ENCODE data around the gene ADAMTS3. TPM values are rescaled to one million over a fixed set of nuclear protein-coding genes. Genes with fewer than 3 reads are reported as not detected.

The ADAMTS3 gene
- total RNA-seq, 2 experiments from 2014 or later = not detected

DNA sequence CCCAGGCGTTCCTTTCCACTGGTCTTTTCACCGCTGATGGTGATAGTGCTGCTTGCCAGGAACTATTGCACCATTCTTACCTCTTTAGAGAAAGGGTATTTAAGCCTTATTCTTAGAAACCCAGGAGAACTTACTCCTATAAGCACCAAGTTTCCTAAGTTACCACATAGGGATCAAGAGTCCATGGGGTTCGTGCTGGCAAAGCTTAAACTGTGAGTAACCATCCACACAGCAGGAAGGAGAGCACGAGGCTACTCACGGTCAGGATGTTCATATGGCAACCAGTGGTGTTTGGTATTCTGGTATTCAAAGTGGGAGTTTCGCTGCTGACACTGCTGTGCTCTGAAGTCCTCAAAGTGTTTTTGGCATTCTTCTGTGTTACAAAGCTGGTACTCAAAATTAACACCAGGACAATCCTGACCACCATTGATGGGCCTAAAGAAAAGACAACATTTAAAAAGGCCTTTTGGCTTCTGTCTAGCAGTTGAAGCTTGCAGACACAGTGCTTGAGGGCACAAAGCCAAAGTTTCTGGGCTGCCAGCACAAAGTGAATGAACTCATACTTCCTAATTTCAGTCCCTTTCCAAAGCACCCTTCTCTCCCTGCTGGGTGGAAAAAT, 256.9 kb downstream of the ADAMTS3 start:
- no peaks in the 10 kb centered on the region for H3K9me3 ChIP-seq (ENCODE audit: low read length)
- H3K4me1 ChIP-seq (ENCODE audit: insufficient read depth, low read length, poor library complexity, severe bottlenecking) = no peaks in the 10 kb centered on the region
- H3K79me2 ChIP-seq (ENCODE audit: insufficient read depth, low read depth, low read length) = no peaks in the 10 kb centered on the region
- POLR2A ChIA-PET = interaction anchor here (1.1 kb wide), 2 partner anchors 15 to 17 kb away, joined by 3 read pairs; no protein-coding TSS in a partner anchor
- no peaks in the 10 kb centered on the region for H4K20me1 ChIP-seq (ENCODE audit: insufficient read depth, low read length)
- H3K9me2 ChIP-seq (ENCODE audit: insufficient read depth, low read length) = no peaks in the 10 kb centered on the region
- no peak overlapping the region for H3K4me2 ChIP-seq (ENCODE audit: low read length)
- CTCF ChIA-PET (ENCODE audit: unreplicated experiment) = no interaction called here
- H2AFZ ChIP-seq (ENCODE audit: low read length) = no peak overlapping the region
- TF ChIP-seq EZH2phosphoT487 (IDR thresholded peaks at IDR 0.05; ENCODE audit: borderline replicate concordance, low read depth, low read length) = no peak
- TF ChIP-seq, protein P1, sequence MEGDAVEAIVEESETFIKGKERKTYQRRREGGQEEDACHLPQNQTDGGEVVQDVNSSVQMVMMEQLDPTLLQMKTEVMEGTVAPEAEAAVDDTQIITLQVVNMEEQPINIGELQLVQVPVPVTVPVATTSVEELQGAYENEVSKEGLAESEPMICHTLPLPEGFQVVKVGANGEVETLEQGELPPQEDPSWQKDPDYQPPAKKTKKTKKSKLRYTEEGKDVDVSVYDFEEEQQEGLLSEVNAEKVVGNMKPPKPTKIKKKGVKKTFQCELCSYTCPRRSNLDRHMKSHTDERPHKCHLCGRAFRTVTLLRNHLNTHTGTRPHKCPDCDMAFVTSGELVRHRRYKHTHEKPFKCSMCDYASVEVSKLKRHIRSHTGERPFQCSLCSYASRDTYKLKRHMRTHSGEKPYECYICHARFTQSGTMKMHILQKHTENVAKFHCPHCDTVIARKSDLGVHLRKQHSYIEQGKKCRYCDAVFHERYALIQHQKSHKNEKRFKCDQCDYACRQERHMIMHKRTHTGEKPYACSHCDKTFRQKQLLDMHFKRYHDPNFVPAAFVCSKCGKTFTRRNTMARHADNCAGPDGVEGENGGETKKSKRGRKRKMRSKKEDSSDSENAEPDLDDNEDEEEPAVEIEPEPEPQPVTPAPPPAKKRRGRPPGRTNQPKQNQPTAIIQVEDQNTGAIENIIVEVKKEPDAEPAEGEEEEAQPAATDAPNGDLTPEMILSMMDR (conservative IDR thresholded peaks at IDR 0.05; ENCODE audit: low read length) = no peak
- no peaks in the 10 kb centered on the region for H3K36me3 ChIP-seq (ENCODE audit: insufficient read depth, low read length)
- intact Hi-C loops (cut with micrococcal nuclease; ENCODE audit: unreplicated experiment) = no loop called here
- no peak overlapping the region for H3K4me3 ChIP-seq (ENCODE audit: low read depth, low read length, poor library complexity, severe bottlenecking)
- DNase-seq (ENCODE audit: low spot score) = no peak
- H3K27ac ChIP-seq (ENCODE audit: low read depth, low read length, poor library complexity, severe bottlenecking) = no peak overlapping the region
- no TSS peak for BruUV-seq (replicated peaks)

DNA sequence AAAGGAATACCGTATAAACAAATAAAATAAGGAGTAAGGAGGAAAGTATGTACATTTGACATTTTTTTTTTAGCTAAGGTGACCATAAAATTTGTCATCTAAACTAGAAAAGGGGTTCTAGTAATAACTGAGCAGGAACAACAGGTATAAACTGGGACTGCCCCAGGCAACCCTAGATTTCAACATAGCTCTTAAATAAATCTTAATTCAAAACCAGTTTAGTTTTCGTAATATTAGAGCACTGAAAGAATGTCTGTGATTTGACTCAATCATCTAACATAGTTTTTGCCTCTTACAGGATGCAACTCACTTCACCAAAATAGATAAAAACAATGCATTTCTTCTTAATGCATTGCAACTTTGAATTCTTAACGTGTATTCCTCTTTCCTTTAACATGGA, 257.7 kb downstream of the ADAMTS3 start:
- Histone ChIP-seq H3K36me3 (ENCODE audit: insufficient read depth, low read length) (no peaks in the 10 kb centered on the region), H4K20me1 (ENCODE audit: insufficient read depth, low read length) (no peaks in the 10 kb centered on the region), H3K9me2 (ENCODE audit: insufficient read depth, low read length) (no peaks in the 10 kb centered on the region), H3K9me3 (ENCODE audit: low read length) (no peaks in the 10 kb centered on the region), H3K4me1 (ENCODE audit: insufficient read depth, low read length, poor library complexity, severe bottlenecking) (no peaks in the 10 kb centered on the region), H3K27ac (ENCODE audit: low read depth, low read length, poor library complexity, severe bottlenecking) (no peak overlapping the region), H3K4me3 (ENCODE audit: low read depth, low read length, poor library complexity, severe bottlenecking) (no peak overlapping the region), H3K4me2 (ENCODE audit: low read length) (no peak overlapping the region), H3K79me2 (ENCODE audit: insufficient read depth, low read depth, low read length) (no peaks in the 10 kb centered on the region), H2AFZ (ENCODE audit: low read length) (no peak overlapping the region)
- DNase-seq (ENCODE audit: low spot score) = no peak
- CTCF ChIA-PET (ENCODE audit: unreplicated experiment) = no interaction called here
- TF ChIP-seq EZH2phosphoT487 (IDR thresholded peaks at IDR 0.05; ENCODE audit: borderline replicate concordance, low read depth, low read length) = no peak
- TF ChIP-seq, protein P1 (conservative IDR thresholded peaks at IDR 0.05; ENCODE audit: low read length) = no peak
- intact Hi-C loops (cut with micrococcal nuclease; ENCODE audit: unreplicated experiment) = no loop called here
- BruUV-seq (replicated peaks) = no TSS peak
- POLR2A ChIA-PET = no interaction called here

DNA sequence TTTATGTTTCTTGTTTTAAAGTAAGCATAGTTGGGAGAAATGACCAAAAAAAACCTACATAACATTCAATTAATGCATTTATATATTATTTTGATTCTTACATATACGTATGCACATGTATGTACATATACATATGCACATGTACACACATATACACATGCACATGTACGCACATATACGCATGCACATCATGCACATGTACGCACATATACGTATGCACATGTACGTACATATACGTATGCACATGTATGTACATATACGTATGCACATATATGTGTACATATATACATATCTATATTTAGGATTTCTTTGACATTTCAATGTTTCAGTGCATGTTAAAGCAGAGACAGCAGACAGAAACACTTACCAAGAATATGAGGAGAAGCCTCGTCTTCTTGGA, 263.4 kb downstream of the ADAMTS3 start:
- Histone ChIP-seq H2AFZ (ENCODE audit: low read length) (no peak overlapping the region), H3K27ac (ENCODE audit: low read depth, low read length, poor library complexity, severe bottlenecking) (no peak overlapping the region), H3K36me3 (ENCODE audit: insufficient read depth, low read length) (no peaks in the 10 kb centered on the region), H3K4me2 (ENCODE audit: low read length) (no peak overlapping the region), H3K4me3 (ENCODE audit: low read depth, low read length, poor library complexity, severe bottlenecking) (no peak overlapping the region), H3K9me2 (ENCODE audit: insufficient read depth, low read length) (no peaks in the 10 kb centered on the region), H4K20me1 (ENCODE audit: insufficient read depth, low read length) (no peaks in the 10 kb centered on the region), H3K9me3 (ENCODE audit: low read length) (no peaks in the 10 kb centered on the region), H3K79me2 (ENCODE audit: insufficient read depth, low read depth, low read length) (no peaks in the 10 kb centered on the region), H3K4me1 (ENCODE audit: insufficient read depth, low read length, poor library complexity, severe bottlenecking) (no peaks in the 10 kb centered on the region)
- CTCF ChIA-PET (ENCODE audit: unreplicated experiment) = no interaction called here
- POLR2A ChIA-PET = interaction anchor here (1.5 kb wide), 1 partner anchor 13 kb away, joined by 3 read pairs; no protein-coding TSS in a partner anchor
- BruUV-seq (replicated peaks) = no TSS peak
- no peak for TF ChIP-seq EZH2phosphoT487 (IDR thresholded peaks at IDR 0.05; ENCODE audit: borderline replicate concordance, low read depth, low read length)
- TF ChIP-seq, protein P1 (conservative IDR thresholded peaks at IDR 0.05; ENCODE audit: low read length) = no peak
- intact Hi-C loops (cut with micrococcal nuclease; ENCODE audit: unreplicated experiment) = no loop called here
- DNase-seq (ENCODE audit: low spot score) = no peak

Measured in OCI-LY7 (cell line).